Ramos (cell line): ENCODE data around the gene WFDC8.

Experiments used
- in situ Hi-C: fragments of 300-500 bp; cut with MboI; formaldehyde crosslinking; loops from one replicate; pipeline ENCODE4 v1.14.3; 2022; ENCODE audit warnings: low sequenced_read_pairs; ENCODE audit not compliant: unreplicated experiment

Gene WFDC8

DNA sequence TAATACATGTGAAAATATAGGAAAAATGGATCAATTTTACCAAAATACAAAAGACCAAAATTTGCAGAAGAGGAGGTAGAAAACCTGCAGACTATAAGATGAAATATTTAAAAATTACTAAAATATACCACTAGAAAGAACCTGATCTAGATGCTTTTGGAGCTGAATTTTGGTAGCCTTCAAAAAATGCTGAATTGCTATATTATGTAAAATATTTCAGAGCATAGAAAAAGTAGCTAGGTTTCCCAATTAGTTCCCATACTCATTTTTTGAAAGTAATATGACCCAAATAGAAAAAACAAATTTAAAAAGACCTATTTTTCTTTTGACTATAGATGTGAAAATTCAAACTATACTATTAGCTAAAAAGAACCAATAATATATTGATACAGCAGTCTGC lies 28.3 kb downstream of the WFDC8 start:
- in situ Hi-C loops, result no loop called here

DNA sequence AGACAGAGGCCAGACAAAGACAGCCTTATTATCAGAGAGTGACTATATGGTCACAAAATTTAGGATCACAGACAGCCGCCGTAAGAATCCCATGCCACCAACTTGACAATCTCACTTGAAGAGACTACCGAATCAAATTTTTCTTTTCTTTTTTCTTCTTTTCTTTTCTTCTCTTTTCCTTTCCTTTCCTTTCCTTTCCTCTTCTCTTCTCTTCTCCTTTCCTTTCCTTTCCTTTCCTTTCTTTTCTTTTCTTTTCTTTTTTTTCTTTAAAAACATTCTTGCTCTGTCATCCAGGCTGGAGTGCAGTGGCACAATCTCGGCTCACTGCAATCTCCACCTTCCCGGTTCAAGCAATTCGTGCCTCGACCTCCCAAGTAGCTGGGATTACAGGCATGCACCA lies 30.7 kb downstream of the WFDC8 start:
- in situ Hi-C loops, result no loop called here

DNA sequence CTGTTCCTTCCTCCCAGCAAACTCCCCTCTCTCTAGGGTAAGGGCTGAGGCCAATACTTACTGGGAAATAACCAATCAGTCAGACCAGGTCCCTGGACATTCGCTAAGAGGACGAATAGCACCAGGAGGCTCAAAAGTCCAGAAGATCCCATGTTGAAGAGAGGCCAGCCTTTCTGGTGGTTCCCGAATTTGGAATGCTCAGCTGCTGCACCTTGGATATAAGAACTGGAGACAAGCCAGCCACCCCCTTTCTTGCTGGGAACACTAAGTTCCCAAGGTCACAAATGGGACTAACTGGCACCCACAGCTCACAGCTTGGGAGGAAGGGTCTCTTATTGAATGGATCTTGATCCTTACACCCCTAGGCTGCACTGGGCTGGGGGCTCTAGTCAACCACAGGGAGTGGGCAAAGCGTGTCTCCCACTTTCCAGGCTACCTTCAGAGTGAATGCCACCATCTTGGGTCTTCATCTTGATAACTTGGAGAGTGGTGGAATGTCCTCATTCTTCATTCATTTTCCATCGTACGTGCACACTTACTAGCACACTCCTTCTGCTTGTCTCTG lies 31.8 kb downstream of the WFDC8 start, which contains the start of gene EPPIN:
Gene EPPIN (minus strand): TSS at position 196 of the 565 bp plus-strand sequence. CDS start 44 bp downstream, at position 152.
- in situ Hi-C loops, result no loop called here

DNA sequence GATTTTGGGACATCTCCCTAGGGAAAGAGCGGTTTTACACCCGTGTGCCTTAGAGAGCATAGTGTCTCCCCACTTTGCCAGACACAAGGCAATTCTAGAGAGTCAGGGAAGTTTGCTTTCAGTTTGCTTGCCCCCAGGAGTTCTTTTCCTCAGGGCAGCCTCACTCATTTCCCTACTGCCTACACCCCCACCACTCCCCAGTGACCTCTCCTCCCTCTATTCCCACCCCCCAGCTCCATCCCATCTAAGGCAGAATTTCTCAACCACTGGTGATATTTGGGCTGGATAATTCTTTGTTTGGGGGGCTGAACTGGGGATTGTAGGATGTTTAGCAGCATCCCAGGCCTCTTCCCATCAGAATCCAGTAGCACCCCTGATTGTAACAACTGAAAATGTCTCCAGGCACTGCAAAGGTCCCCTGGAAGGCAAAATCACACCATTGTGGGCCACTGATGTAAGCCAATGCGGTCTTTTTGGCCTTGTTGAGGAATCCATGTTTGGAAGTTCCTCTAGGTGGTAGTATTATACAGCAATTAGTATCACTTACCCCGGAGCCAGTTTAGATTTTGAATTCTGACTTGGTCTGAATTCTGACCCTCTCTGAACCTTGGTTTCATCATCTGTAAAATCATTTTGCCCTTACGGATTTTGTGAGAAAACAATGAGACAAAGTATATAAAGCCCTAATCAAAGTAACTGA lies 33.2 kb downstream of the WFDC8 start:
- in situ Hi-C loops, result no loop called here

DNA sequence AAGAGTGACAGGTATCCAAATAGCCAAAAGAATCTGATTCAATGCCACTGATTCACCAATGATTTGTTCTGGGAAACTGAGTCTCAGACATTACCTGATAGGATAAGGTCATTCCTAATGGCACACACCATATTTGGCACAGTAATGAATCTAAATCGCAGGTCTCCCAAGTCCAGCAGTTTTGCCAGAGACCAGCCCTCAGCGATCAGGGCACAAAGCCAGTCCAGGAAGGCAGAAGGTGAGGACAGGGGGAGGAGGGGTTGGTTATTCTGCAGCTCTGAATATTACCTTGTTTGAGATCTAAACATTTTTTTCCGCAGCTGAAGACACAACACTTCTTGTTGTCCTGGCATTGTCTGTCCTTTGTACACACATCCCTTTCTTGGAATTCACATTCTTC lies 33.7 kb downstream of the WFDC8 start:
- in situ Hi-C loops, result no loop called here

DNA sequence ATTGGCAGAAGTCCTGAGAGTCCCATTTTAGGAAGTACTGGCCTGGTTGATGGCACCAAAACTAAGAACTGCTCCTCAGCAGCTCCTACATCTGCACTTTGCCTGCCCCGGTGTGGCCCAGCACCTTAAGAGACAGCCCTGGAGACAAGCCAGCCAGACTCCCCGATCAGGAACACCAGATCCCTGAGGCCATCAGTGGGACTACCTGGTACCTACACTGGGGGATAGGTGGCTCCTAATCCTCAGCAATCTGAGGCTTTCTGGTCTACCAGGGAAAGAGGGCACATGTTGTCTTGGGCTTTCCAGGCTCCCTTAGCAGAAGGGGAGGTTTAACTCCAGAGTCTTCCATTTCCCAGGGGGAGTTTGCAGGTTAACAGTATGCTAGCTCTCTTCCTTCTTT lies 39.7 kb downstream of the WFDC8 start, which contains the start of gene WFDC6:
Gene WFDC6 (minus strand): TSS at position 101 of the 400 bp plus-strand sequence. CDS start 75 bp downstream, at position 26.
- in situ Hi-C loops, result no loop called here

DNA sequence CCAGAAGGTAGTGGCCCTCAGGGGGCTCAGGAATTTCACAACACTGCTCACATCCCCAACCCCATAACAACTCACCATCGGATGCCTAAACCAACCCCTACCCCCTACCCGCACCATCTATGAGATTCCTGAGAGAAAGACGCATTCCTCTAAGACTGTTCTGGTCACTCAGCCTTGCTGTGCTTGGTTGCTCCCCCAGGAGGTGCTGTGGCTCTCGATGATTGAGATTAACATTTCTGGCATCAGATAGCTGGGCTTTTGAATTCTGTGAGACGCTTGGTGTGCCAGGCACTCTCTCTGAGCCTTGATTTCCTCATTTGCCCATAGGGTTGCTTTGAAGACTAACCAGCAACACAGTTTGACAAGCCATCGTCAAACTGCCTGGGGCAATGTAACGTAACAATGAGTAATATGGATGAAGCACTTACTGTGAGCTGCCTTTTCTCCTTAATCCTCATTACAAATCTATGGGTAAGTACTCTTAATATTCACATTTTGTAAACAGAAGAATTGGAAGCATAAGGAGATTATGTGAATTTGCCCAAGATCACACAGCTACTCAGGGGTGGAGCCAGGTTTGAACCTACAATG lies 40.8 kb downstream of the WFDC8 start:
- in situ Hi-C loops, result no loop called here

DNA sequence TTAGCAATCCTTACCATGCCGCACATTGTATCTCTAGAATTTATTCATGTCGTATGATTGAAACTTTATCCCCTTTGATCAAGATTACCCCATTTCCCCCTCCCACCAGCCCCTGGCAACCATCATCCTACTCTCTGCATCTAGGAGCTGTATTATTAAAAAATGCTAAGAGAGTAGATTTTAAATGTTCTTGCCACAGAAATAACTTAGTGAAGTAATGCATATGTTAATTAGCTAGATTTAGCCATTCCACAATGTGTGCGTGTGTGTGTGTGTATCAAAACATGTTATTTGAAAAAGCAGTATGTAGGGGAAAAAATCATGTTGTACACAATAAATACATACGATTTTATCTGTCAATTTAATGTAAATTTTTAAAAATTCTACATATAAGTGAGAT lies 51.8 kb downstream of the WFDC8 start:
- in situ Hi-C loops, result no loop called here

DNA sequence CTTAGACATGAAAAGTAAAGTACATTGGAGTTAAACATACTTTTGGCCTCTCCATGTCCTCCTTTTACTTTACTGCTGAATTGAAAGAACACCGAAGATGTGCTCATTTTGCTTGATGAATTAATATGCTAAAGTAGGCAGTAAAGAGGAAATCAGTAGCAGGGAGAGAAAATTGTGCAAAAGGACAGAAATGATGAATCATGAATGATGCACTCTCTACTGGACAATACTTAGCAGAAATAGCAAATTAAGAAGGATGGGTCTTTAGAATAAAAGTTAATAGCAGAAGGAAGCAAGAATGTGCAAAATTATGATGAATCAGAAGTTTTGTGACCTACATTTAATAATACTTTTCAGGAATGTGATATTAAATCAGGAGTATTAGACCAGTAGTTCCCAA lies 55.3 kb downstream of the WFDC8 start:
- in situ Hi-C loops, result no loop called here

DNA sequence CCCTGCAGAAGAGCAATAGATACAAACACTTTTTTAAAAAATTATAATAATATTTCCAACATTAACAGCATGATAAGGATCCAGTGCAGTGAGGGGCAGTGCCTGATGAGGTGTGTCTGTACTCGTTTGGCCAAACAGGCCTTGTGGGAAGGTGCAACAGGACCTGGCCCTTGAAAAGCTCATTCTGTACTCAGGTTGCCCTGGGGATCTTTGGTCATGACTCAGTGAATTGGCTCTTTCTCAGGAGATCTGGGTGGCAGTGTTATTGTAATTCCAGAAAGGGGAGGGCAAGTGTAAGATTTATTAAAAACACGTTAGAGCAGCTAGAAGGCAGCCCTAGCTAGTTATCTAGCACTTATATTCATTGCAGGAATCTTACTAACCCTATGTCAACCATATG lies 60.8 kb downstream of the WFDC8 start:
- in situ Hi-C loops, result no loop called here

DNA sequence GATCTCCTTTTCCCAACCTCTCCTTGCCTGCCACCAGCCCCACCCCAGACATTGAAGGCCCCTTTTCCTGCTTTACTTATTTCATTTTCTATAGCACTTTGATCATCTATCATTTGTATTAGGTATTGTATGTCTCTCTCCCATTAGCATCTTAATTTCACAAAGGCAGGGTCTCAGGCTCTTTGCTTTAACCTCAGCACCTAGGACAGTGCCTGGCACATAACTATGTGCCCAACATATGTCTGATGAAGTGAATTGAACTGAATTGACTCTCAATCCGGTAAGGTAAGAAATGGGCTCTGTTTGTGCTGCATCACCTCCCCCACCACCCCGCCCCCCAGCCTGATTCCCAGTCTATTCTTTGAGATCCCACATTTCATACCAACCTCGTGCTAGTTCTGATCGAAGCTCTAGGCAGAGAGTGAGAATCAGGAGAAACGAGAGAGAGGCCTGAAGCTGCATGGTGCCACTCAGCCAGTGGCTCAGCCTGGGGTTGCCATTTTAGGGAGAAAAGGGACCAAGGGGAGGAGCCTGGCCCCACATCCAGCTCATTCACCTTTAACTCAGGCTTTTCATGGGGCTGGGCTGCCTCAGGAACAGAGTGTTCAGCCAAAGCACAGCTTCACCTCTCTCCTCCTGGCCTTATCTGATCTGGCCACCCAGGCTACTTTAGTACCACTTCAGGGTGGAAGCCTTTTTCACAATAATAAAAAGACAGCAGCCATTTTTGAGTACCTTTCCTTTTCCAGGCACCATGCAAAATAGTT lies 63.8 kb downstream of the WFDC8 start, which contains the start of gene SPINT3:
Gene SPINT3 (minus strand): TSS at position 476 of the 767 bp plus-strand sequence. CDS start 14 bp downstream, at position 462.
- in situ Hi-C loops, result no loop called here

DNA sequence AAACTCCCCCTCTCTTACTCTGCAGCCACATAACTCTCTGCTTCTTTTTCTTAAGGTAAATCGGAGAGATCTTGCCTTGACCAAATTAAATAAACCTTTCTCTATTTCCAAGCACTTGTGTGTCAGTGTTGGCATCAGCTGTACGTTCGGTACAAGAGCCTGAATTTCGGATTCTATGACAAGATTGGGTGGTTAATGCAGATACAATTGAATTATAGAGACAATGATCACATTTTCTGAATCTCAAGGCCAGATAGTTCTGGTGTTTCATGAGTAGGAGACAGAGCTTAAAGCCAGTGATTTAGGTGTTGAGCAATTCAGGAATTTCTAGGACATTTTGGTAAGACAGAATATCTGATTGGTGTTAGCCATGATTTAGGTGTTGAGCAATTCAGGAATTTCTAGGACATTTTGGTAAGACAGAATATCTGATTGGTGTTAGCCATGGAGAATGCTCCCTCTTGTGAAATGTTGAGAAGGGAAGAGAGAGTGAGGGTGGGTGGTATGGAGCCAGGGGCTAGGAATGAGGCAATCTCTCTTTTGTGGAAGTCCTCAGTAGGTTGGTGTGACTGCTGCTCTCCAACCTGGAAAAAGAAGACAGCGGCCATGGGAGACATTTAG lies 68.7 kb downstream of the WFDC8 start:
- in situ Hi-C loops, result no loop called here

DNA sequence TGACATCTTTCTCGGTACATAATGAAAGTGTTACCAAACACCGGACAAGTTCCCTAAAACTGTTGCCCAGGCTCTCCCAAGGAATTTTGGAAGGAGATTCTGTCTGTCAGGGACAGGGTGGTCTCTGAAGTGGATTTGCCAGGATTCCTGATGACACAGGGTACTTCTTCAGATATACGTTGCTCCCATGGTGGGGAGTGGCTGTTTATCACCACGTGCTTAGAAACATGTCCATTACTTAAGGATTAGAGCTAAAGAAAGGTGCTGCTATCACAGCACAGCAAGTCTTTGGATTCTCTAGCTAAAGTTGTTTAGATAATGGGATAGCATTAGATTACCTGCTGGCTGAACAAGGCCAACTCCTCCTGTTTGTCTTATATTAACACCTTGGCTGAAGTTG lies 70.0 kb downstream of the WFDC8 start:
- in situ Hi-C loops, result no loop called here

DNA sequence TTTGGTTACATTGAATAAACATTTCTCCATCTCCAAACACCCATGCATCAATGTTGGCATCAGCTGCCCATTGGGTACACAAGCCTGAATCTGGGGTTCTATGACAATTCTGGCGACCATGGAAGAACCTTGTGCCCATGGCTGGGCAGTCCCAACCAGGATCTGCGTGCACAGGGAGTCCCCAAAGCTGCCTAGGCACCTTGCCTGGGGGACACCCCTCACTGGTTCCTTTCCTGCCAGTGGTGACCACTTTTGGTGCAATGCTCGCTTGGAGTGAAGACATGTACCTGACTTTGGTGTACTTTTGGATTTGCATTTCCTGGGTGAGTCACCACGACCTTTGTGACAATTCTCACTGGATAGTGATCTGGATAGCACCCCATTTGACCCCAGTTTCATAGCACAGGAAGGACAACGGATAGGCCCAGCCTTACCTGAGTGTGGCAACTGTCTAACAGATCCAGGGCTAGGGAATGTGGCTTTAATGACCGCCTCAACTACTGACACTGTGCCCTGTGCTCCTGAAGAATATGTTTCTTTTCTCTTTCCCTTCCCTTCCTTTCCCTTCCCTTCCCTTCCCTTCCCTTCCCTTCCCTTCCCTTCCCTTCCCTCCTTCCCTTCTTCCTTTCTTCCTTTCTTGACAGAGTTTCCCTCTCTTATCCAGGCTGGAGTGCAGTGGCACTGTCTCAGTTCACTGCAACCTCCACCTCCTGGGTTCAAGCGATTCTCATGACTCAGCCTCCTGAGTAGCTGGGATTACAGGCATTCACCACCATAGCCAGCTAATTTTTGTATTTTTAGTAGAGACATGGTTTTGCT lies 70.8 kb downstream of the WFDC8 start:
- in situ Hi-C loops, result no loop called here

DNA sequence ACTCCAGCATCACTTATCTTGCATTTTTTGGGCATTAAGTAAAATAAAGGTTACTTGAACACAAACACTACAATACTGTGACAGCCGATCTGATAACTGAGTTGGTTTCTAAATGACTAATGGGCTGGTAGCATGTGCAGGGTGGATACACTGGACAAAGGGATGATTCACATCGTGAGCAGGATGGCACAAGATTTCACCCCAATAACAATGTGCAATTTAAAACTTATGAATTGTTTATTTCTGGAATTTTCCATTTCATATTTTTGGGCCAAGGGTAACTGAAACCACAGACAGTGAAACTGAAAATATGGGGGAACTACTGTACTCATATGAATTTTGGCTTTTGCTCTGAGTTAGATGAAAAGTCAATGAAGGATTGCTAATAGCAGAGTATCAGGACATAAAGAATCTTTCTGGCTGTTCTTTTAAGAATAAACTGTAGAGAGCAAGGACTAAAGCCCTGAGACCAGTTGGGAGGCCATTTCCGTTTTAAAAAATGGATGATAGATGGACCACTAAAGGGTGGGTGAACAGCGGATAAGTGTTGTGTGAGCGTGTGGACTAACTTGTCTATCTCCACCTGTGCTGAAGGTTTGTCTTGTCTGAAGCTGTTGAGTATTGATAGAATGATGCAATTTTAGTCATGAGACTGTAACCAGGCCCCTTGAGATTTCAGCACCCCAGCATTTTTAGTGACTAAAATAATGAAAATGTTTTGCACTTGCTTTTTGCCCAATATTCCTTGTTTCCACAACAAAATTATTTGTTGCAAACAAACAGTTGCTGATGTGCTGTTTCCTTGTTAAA lies 71.9 kb downstream of the WFDC8 start:
- in situ Hi-C loops, result no loop called here

DNA sequence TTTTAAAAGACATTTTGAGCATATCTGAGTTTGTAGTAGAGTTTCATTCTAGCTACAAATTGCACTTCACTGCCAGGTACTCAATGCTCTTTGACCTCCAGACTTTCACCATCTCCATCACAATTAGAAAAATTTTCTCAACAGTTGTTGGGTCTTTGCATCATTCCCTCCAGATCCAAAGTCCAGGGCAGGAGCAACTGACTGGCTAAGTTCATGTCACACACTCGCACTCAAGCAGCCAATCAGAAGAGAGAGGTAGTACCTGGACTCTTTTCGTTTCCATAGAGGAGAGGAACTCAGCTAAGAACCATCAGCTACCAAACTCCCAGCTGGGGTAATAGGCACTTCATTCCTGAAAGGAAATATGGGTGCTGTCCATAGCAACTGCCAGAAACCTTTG lies 72.7 kb downstream of the WFDC8 start:
- in situ Hi-C loops, result no loop called here

DNA sequence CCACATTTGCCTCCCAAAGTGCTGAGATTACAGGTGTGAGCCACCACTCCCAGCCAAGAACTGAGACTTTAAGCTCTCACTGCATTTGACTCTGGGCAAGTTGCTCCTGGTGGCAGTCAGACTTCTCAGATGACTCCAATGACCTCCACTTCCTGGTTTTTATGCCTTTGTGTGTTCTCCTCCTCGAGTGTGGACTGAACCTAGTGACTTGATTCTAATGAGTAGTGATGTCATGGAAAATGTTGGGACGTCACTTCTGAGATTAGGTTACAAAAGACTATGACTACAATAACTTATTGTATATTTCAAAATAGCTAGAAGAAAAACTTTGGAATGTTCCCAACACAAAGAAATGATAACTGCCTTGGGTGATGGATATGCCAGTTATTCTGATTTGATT lies 75.7 kb downstream of the WFDC8 start:
- in situ Hi-C loops, result no loop called here

DNA sequence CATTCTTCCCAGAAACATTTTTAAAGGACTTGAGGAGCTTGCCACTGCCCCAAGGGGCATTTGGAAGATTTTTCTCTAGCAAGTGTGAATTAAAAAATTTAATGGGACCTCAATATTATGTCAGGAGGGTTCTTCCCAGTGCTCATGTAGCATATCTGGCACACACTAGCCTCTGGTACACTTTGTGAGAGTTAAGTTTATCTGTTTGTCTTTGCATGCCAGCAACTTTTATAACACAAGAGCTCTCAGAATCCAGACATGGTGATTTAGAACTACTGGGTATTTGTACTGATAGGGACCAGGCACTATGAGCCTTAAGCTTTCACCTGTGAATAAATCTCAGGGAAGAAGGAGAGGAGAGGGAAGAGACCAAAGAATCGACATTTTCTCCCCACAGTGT lies 76.5 kb downstream of the WFDC8 start:
- in situ Hi-C loops, result no loop called here
